Testis (tissue), 2 donors: ENCODE data around the gene RIOK1.

Experiments used
- POLR2A ChIP-seq: fragments of 450-650 bp; IDR thresholded peaks from one replicate; pipeline ENCODE4 v1.6.1; 2017; ENCODE audit warnings: antibody characterized with exemption, mild to moderate bottlenecking, moderate library complexity
- TF ChIP-seq, protein P1 (sequence below), 3 experiments: fragments of 450-650 bp in 2 of 3; fragments of 200-600 bp in 1 of 3; sonication (generic) in 1 of 3; IDR thresholded peaks; one replicate each; pipeline ENCODE4 v1.5.1; 2016 to 2019; ENCODE audit warnings: antibody characterized with exemption in 3 of 3, mild to moderate bottlenecking in 2 of 3, moderate library complexity in 1 of 3

DNA sequence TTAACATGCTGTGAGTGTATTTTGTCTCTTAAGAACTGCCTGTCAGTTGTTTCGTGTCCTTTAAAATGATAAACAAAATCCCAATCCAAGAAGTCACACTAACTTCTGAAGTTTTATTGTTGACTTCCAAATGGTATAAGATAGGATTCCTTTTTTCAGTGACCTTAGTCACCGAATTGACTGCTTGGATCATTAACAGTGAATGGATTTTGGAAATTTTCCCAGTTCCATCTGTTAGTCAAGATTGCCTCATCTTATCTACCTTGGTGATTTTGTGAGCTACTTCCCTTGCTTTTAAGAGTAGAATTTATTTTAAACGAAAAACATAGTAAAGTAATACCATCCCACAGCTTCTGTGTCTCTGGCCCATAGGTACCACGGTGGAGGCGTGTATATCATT, 14.9 kb downstream of the RIOK1 start:
- TF ChIP-seq, protein P1, sequence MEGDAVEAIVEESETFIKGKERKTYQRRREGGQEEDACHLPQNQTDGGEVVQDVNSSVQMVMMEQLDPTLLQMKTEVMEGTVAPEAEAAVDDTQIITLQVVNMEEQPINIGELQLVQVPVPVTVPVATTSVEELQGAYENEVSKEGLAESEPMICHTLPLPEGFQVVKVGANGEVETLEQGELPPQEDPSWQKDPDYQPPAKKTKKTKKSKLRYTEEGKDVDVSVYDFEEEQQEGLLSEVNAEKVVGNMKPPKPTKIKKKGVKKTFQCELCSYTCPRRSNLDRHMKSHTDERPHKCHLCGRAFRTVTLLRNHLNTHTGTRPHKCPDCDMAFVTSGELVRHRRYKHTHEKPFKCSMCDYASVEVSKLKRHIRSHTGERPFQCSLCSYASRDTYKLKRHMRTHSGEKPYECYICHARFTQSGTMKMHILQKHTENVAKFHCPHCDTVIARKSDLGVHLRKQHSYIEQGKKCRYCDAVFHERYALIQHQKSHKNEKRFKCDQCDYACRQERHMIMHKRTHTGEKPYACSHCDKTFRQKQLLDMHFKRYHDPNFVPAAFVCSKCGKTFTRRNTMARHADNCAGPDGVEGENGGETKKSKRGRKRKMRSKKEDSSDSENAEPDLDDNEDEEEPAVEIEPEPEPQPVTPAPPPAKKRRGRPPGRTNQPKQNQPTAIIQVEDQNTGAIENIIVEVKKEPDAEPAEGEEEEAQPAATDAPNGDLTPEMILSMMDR (IDR thresholded peaks at IDR 0.05) = no peak
- no peak for TF ChIP-seq POLR2A
